KMS-11 (cell line): ENCODE data around the gene MCM9.

Source experiments
- H2AFZ ChIP-seq: fragments of 200-600 bp; sonication (generic); 2 replicates; pipeline ENCODE4 v1.6.1; 2016; ENCODE audit warnings: antibody characterized with exemption, mixed run types, low read depth
- H3K27ac ChIP-seq: fragments of 200-600 bp; sonication (generic); 2 replicates; pipeline ENCODE4 v1.6.1; 2016; ENCODE audit warnings: mild to moderate bottlenecking, mixed run types
- H3K27me3 ChIP-seq: fragments of 200-600 bp; sonication (generic); 2 replicates; pipeline ENCODE4 v1.6.1; 2017; ENCODE audit warnings: mild to moderate bottlenecking, low read depth, mixed run types, moderate library complexity; ENCODE audit not compliant: insufficient read depth
- H3K36me3 ChIP-seq: fragments of 200-600 bp; sonication (generic); 2 replicates; pipeline ENCODE4 v1.6.1; 2017; ENCODE audit warnings: mild to moderate bottlenecking, mixed run types; ENCODE audit not compliant: insufficient read depth
- H3K4me1 ChIP-seq: fragments of 200-600 bp; sonication (generic); 2 replicates; pipeline ENCODE4 v1.6.1; 2016; ENCODE audit warnings: mild to moderate bottlenecking, low read depth, mixed run types; ENCODE audit not compliant: poor library complexity, severe bottlenecking
- H3K4me2 ChIP-seq: fragments of 200-600 bp; sonication (generic); 2 replicates; pipeline ENCODE4 v1.7.0; 2016; ENCODE audit warnings: mild to moderate bottlenecking, mixed run types
- H3K4me3 ChIP-seq: fragments of 200-600 bp; sonication (generic); IDR thresholded peaks from 2 replicates; pipeline ENCODE4 v1.6.1; 2017; ENCODE audit warnings: low read depth, low read length, mixed read lengths; ENCODE audit not compliant: insufficient read depth
- H3K79me2 ChIP-seq: fragments of 200-600 bp; sonication (generic); 2 replicates; pipeline ENCODE4 v1.6.1; 2016; ENCODE audit warnings: low read depth, mixed run types; ENCODE audit not compliant: insufficient read depth
- H3K9ac ChIP-seq: fragments of 200-600 bp; sonication (generic); 2 replicates; pipeline ENCODE4 v1.6.1; 2016; ENCODE audit warnings: mild to moderate bottlenecking, mixed run types
- H4K20me1 ChIP-seq: fragments of 200-600 bp; sonication (generic); 2 replicates; pipeline ENCODE4 v1.6.1; 2016; ENCODE audit warnings: mild to moderate bottlenecking, mixed run types; ENCODE audit not compliant: insufficient read depth
- CTCF ChIP-seq: fragments of 200-600 bp; sonication (generic); conservative IDR thresholded peaks from 2 replicates; pipeline ENCODE4 v1.6.1; 2017; ENCODE audit warnings: low read depth, mild to moderate bottlenecking, antibody characterized with exemption, low read length, moderate library complexity, mixed read lengths

The MCM9 gene

GRCh38 chr6:118980063-118980462 is 45.1 kb upstream of the MCM9 start:
- no peak for TF ChIP-seq CTCF
- H3K79me2 ChIP-seq = no peaks in the 10 kb centered on the region
- no peak overlapping the region for H3K4me2 ChIP-seq
- no peak overlapping the region for H3K9ac ChIP-seq
- no peaks in the 10 kb centered on the region for H3K4me1 ChIP-seq
- no peak overlapping the region for H3K4me3 ChIP-seq
- H3K27me3 ChIP-seq = no peaks in the 10 kb centered on the region
- H3K27ac ChIP-seq = no peak overlapping the region
- no peaks in the 10 kb centered on the region for H4K20me1 ChIP-seq
- no peak overlapping the region for H2AFZ ChIP-seq
- no peaks in the 10 kb centered on the region for H3K36me3 ChIP-seq

GRCh38 chr6:118974790-118975189 is 39.8 kb upstream of the MCM9 start:
- no peak overlapping the region for H3K4me2 ChIP-seq
- no peak for TF ChIP-seq CTCF
- H2AFZ ChIP-seq = no peak overlapping the region
- no peak overlapping the region for H3K4me3 ChIP-seq
- no peak overlapping the region for H3K9ac ChIP-seq
- H3K79me2 ChIP-seq = no peaks in the 10 kb centered on the region
- H3K27ac ChIP-seq = no peak overlapping the region
- no peaks in the 10 kb centered on the region for H3K27me3 ChIP-seq
- no peaks in the 10 kb centered on the region for H3K4me1 ChIP-seq
- no peaks in the 10 kb centered on the region for H3K36me3 ChIP-seq
- no peaks in the 10 kb centered on the region for H4K20me1 ChIP-seq

- Histone ChIP-seq H3K4me2 (no peak overlapping the region), H3K36me3 (no peaks in the 10 kb centered on the region), H3K79me2 (no peaks in the 10 kb centered on the region), H4K20me1 (no peaks in the 10 kb centered on the region), H3K27me3 (no peaks in the 10 kb centered on the region), H3K27ac (no peak overlapping the region), H3K4me1 (peaks cover 9% of the 10 kb centered on the region), H3K4me3 (no peak overlapping the region), H2AFZ (no peak overlapping the region), H3K9ac (no peak overlapping the region)
- TF ChIP-seq CTCF = no peak
Observed at GRCh38 chr6:118971682-118972081, 36.7 kb upstream of the MCM9 start.

GRCh38 chr6:118970866-118971265 is 35.9 kb upstream of the MCM9 start:
- Histone ChIP-seq H3K79me2 (no peaks in the 10 kb centered on the region), H3K4me3 (no peak overlapping the region), H3K4me1 (peaks cover 9% of the 10 kb centered on the region), H3K9ac (no peak overlapping the region), H3K27me3 (no peaks in the 10 kb centered on the region), H3K27ac (no peak overlapping the region), H2AFZ (no peak overlapping the region), H4K20me1 (no peaks in the 10 kb centered on the region), H3K4me2 (no peak overlapping the region), H3K36me3 (no peaks in the 10 kb centered on the region)
- TF ChIP-seq CTCF = no peak

GRCh38 chr6:118968416-118968815 is 33.5 kb upstream of the MCM9 start:
- H2AFZ ChIP-seq = no peak overlapping the region
- TF ChIP-seq CTCF = 0 out of 2 replicates have a peak, but pooled peaks have one; percentile 11
- H4K20me1 ChIP-seq = no peaks in the 10 kb centered on the region
- no peak overlapping the region for H3K4me3 ChIP-seq
- no peak overlapping the region for H3K27ac ChIP-seq
- no peaks in the 10 kb centered on the region for H3K36me3 ChIP-seq
- no peak overlapping the region for H3K4me2 ChIP-seq
- H3K4me1 ChIP-seq = peaks cover 9% of the 10 kb centered on the region
- no peak overlapping the region for H3K9ac ChIP-seq
- H3K27me3 ChIP-seq = no peaks in the 10 kb centered on the region
- H3K79me2 ChIP-seq = no peaks in the 10 kb centered on the region
